GM18520 (cell line): Measurements from ENCODE around the gene FGF5.
"Not testable (repeated sequence)": the region's sequence is repeated elsewhere in the genome, so short reads cannot be mapped to it uniquely, and the experiment has no call there.

Experiments
- ATAC-seq: cut with Tn5 transposase; IDR thresholded peaks from one replicate; pipeline ENCODE4 v1.9.1; 2021; ENCODE audit not compliant: unreplicated experiment

Gene FGF5

GRCh38 chr4:80266253-80266901, at the start of gene FGF5:
Gene FGF5 (plus strand): TSS chr4:80266664. CDS start chr4:80266825, 161 bp downstream.
- ATAC-seq = no peak

- no peak for ATAC-seq
Measured at GRCh38 chr4:80219301-80220025, 47.0 kb upstream of the FGF5 start.

- no peak for ATAC-seq
Measured at GRCh38 chr4:80220711-80221110, 45.8 kb upstream of the FGF5 start.

GRCh38 chr4:80221161-80221560, 45.3 kb upstream of the FGF5 start:
- ATAC-seq = no peak

GRCh38 chr4:80225595-80225994, 40.9 kb upstream of the FGF5 start:
- no peak for ATAC-seq

GRCh38 chr4:80226094-80226493, 40.4 kb upstream of the FGF5 start:
- ATAC-seq = no peak

GRCh38 chr4:80228460-80228859, 38.0 kb upstream of the FGF5 start:
- ATAC-seq = no peak

GRCh38 chr4:80229128-80229527, 37.3 kb upstream of the FGF5 start:
- ATAC-seq = no peak

GRCh38 chr4:80229590-80229989, 36.9 kb upstream of the FGF5 start:
- ATAC-seq = peak; percentile 86

GRCh38 chr4:80231180-80231579, 35.3 kb upstream of the FGF5 start:
- no peak for ATAC-seq

GRCh38 chr4:80232707-80233370, 33.6 kb upstream of the FGF5 start:
- no peak for ATAC-seq

- ATAC-seq = no peak
Measured at GRCh38 chr4:80233390-80233789, 33.1 kb upstream of the FGF5 start.

- ATAC-seq = no peak
Measured at GRCh38 chr4:80235451-80235850, 31.0 kb upstream of the FGF5 start.

GRCh38 chr4:80237992-80238391, 28.5 kb upstream of the FGF5 start:
- ATAC-seq = no peak

- no peak for ATAC-seq
Measured at GRCh38 chr4:80239480-80240150, 26.8 kb upstream of the FGF5 start.

GRCh38 chr4:80240976-80241375, 25.5 kb upstream of the FGF5 start:
- ATAC-seq = no peak

GRCh38 chr4:80243274-80244018, 23.0 kb upstream of the FGF5 start:
- ATAC-seq = no peak

GRCh38 chr4:80247484-80247883, 19.0 kb upstream of the FGF5 start:
- not testable (repeated sequence) for ATAC-seq

- ATAC-seq = no peak
Measured at GRCh38 chr4:80249144-80249543, 17.3 kb upstream of the FGF5 start.

- no peak for ATAC-seq
Measured at GRCh38 chr4:80252427-80252826, 14.0 kb upstream of the FGF5 start.

GRCh38 chr4:80252953-80253352, 13.5 kb upstream of the FGF5 start:
- ATAC-seq = no peak
